GM21619 (cell line): ENCODE data around the gene IDI2.
"Not testable (repeated sequence)": the region's sequence is repeated elsewhere in the genome, so short reads cannot be mapped to it uniquely, and the experiment has no call there.

Experiments
- ATAC-seq: cut with Tn5 transposase; IDR thresholded peaks from one replicate; pipeline ENCODE4 v1.9.1; 2021; ENCODE audit not compliant: unreplicated experiment

Gene IDI2

GRCh38 chr10:1025683-1026082, at the start of gene IDI2:
Gene IDI2, minus strand, starts transcription at chr10:1025859. Its CDS starts 1,136 bp downstream, at chr10:1024723.
- ATAC-seq, result no peak

GRCh38 chr10:1074748-1075308, 49.2 kb upstream of the IDI2 start:
- no peak for ATAC-seq

GRCh38 chr10:1074052-1074747, 48.5 kb upstream of the IDI2 start:
- no peak for ATAC-seq

GRCh38 chr10:1070919-1071318, 45.3 kb upstream of the IDI2 start:
- ATAC-seq, result no peak

GRCh38 chr10:1068380-1069361, 43.0 kb upstream of the IDI2 start:
- no peak for ATAC-seq

- ATAC-seq, result not testable (repeated sequence)
Observed at GRCh38 chr10:1066734-1067133, 41.1 kb upstream of the IDI2 start.

- ATAC-seq, result no peak
Observed at GRCh38 chr10:1064964-1065247, 39.2 kb upstream of the IDI2 start.

- no peak for ATAC-seq
Observed at GRCh38 chr10:1063232-1063865, 37.7 kb upstream of the IDI2 start.

GRCh38 chr10:1061930-1062774, 36.5 kb upstream of the IDI2 start:
- no peak for ATAC-seq

- ATAC-seq, result no peak
Observed at GRCh38 chr10:1059902-1060301, 34.2 kb upstream of the IDI2 start.

- no peak for ATAC-seq
Observed at GRCh38 chr10:1058017-1058416, 32.4 kb upstream of the IDI2 start.

- ATAC-seq, result no peak
Observed at GRCh38 chr10:1057106-1057657, 31.5 kb upstream of the IDI2 start.

GRCh38 chr10:1056326-1057105, 30.9 kb upstream of the IDI2 start, which contains the start of gene WDR37:
Gene WDR37, plus strand, starts transcription at chr10:1056385. Its CDS starts 15,771 bp downstream, at chr10:1072156.
- peak; percentile 92 for ATAC-seq

GRCh38 chr10:1054684-1055083, 29.0 kb upstream of the IDI2 start:
- ATAC-seq, result no peak

GRCh38 chr10:1050554-1050953, 24.9 kb upstream of the IDI2 start:
- ATAC-seq, result no peak

GRCh38 chr10:1050145-1050544, 24.5 kb upstream of the IDI2 start:
- no peak for ATAC-seq

- ATAC-seq, result no peak
Observed at GRCh38 chr10:1049425-1049958, 23.8 kb upstream of the IDI2 start.

GRCh38 chr10:1048732-1049424, 23.2 kb upstream of the IDI2 start, which contains the start of gene IDI1:
Gene IDI1, minus strand, starts transcription at chr10:1049119. Its CDS starts 116 bp downstream, at chr10:1049003.
- ATAC-seq, result peak; percentile 79
